A204.1 (cell line): ENCODE results near the gene TSPAN16.
"Not testable (repeated sequence)": the region's sequence is repeated elsewhere in the genome, so short reads cannot be mapped to it uniquely, and the experiment has no call there.

Experiments used
- FAIRE-seq: peaks from 2 replicates; lab custom pipeline; 2012; peaks lifted over from hg19 to GRCh38; lab: Jason Lieb, UNC

Gene TSPAN16

DNA sequence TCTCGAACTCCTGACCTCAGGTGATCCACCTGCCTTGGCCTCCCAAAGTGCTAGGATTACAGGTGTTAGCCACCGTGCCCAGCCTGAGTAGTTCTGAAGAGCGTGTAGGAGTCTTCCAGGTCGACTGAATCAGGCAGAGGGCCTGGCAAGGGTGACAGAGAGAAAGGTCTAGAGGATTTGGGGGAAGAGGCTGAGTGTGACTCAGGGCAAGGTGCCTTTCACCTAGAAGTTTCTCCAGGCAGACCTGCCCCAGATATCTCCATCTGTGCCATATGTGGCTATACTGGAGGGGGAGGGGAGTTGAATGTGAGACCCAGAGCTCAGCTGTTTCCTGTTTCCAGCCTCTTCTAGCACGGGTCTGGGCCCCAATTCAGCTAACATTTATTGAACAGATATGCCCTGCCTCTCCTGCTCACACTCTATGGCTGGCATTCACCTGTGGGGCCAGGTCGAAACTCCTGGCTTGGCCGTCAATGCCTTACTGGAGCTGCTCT lies 51.6 kb downstream of the TSPAN16 start:
- FAIRE-seq: no peak

GRCh38 chr19:11349171-11349570 lies 53.2 kb downstream of the TSPAN16 start:
- FAIRE-seq: no peak

DNA sequence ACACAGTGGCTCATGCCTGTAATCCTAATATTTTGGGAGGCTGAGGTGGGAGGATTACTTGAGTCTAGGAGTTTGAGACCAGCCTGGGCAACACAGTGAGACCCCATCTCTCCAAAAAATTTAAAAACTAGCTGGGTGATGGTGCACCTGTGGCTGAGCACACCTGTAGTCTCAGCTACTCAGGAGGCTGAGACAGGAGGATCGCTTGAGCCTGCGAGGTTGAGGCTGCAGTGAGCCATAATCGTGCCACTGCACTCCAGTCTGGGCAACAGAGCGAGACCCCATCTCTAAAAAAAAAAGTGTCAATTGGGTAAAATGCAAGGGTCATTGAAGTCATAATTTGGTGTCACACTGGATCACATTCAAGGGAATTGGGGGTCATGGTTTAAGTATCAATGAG lies 58.1 kb downstream of the TSPAN16 start:
- FAIRE-seq: not testable (repeated sequence)

DNA sequence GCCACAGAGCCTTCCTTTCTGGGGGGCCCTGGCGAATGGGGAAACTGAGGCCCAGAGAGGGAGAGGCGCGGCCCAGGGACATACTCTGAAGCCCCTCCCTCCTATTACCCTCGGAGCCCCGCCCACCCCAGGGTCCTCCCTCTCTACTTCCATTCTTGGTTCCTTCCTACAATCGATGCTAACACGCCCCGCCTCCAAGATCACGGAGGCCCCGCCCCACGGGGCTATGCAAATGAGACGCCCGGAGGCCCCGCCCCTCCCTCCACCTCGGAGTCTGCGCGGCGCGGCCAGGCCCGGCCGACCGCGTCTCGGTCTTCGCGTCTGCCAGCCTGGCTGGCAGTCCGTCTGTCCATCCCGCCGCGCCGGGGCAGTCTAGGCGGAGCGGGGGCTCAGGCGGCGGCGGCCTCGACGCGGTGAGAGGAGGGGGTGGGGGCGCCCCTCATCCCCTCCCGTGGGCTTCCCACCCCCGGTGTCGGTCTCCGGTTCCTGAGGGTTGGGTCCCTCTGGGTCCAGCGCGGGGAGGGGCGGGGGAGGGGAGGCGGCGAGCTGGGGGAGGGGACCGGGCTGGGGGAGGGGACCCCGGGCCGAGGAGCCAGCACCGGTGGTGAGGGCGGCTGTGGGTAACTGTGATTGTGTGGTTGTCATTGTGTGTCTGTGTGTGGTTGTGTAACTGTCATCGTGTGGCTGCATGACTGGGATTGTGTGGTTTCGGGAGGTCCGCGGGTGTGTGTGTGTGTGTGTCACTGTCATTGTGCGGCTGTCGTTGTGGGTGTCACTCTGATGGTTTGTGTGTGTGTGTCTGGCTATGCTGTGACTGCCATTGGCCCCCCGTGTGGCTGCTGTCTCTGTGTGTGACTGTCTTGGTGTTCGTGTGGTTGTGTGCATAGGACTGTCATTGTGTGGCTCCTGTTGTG lies 59.5 kb downstream of the TSPAN16 start, which contains the start of gene PLPPR2:
PLPPR2 (plus strand) TSS at position 273 of the 914 bp plus-strand sequence. CDS start 2,242 bp downstream, outside the sequence.
- peak; percentile 48 for FAIRE-seq

DNA sequence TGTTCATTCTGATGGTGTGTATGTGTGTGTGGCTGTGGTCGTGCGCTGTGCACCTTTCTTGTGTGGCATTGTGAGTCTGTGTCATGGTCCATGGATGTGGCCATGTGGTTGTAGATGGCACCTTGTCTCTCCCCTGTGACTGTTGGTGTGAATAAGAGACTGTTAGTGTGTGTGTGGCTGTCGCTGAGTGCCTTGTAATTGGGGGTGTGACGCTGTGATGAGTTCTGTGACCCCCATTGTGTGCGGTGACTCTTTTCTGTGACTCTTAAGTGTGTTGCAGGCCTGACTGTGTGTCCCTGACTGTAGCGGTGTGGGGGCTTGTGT lies 60.1 kb downstream of the TSPAN16 start:
- FAIRE-seq: no peak

DNA sequence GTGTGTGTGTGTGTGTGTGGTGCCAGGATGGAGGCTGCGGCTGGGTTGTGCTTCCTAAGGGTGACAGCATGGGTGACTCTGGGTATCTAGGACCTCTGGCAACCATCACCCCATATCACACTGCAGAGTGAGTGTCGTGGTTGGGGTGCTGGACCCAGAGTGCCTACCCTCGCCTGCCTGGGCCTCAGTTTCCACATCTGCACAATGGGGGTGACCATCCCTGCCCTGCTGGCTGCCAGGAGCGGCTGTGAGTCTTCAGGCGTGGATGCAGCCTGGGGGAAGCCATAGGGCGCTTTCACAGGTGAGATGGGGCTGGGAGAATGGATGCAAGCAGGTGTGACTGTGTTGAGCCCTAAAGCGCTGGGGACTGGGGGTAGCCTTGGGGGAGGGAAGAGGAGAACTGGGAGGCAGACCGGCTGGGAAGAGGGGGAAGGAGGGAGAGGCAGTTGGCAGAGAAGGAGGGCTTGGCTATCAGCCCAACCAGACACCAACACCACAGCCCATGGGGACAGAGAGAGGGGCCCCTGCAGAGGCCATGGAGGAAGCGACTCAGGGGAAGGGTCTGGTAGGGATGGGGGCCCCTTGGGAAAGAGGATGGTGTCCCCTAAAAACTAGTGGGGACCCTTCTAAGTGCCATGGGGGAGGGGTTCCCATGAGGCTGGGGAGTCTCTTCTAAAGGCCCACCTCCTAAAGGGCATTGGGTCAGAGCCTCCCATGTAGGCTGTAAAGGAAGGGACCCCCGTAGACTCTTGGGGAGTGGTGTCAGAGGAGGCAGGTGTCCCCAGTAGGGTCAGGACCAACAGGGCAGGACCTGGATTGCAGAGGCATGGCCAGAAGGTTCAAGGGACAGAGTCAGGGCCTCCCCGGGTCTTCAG lies 61.0 kb downstream of the TSPAN16 start:
- FAIRE-seq: no peak

DNA sequence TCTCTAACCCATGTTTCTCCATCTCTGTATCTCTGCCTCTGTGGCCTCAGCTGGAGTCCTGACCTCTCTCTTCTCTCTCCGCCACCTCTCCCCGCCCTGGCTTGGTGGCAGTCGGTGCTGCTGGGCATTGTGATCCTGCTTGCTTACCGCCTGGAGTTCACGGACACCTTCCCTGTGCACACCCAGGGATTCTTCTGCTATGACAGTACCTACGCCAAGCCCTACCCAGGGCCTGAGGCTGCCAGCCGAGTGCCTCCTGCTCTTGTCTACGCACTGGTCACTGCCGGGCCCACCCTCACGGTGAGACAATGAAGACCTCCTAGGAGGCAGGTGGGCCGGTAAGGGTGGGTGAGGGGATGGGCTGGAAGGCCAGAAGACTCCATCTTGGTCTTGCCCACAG lies 63.5 kb downstream of the TSPAN16 start:
- FAIRE-seq: no peak

GRCh38 chr19:11361037-11361770 lies 65.2 kb downstream of the TSPAN16 start:
- FAIRE-seq: no peak

DNA sequence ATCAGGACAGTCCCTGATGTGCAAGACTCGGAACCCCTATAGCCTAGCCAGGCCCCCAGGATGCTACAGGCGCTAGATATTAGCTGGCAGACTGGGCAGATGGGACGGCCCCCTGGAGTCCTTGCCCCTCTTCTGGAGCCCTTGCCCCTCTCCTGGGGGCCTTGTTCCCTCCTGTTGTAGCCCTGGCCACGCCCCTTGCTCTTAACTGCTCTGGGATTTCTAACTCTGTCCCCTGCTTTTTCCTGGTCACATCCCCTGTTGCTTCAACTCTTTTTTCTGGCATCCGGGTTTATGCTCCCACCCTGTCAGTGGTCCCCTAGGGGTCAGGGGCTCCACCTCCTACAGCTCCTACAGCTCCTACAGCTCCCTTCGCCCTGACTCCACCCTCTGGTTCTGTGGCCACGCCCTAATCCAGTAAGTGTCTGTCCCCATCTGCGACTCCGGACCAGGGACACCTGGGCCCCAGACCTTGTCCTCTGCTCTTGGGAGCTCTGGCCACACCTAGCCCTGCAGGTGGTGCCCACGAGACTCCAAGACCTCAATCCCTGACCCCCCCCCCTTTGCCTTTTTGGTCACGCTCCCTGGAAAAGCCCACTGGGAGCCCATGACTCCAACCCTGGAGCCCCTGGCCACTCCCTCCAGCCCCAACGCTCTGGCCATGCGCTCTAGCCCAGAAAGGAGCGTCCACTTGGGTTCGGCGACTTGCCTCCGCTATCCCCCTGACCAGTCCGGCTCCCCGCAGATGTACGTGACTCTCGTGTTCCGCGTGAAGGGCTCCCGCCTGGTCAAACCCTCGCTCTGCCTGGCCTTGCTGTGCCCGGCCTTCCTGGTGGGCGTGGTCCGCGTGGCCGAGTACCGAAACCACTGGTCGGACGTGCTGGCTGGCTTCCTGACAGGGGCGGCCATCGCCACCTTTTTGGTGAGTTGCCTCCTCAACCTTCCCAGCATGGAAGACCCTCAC lies 66.1 kb downstream of the TSPAN16 start:
- no peak for FAIRE-seq

DNA sequence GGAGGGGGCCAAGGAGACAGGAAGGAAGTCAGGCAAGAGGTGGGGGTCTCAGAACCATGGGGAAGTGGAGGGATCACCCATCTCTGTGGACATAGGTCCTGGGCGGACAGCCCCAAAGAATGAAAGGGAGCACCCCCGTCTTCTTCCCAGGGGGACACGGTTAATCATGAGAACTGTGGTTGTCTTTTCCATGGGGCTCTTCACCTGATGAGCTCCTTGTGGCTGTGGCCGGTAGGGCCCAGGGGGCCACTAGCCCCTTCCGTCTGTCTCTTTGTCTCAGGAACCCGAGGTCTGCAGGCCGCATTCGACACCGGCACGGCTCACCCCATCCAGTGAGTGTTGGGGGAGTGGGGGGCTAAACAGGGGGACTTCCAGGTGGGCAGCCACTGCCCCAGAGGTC lies 67.9 kb downstream of the TSPAN16 start:
- FAIRE-seq: no peak

GRCh38 chr19:11364296-11364904 lies 68.4 kb downstream of the TSPAN16 start:
- no peak for FAIRE-seq

GRCh38 chr19:11364935-11365334 lies 69.0 kb downstream of the TSPAN16 start:
- FAIRE-seq: no peak
